ENCODE results near the gene KIF5B. TPM values are rescaled to one million over a fixed set of nuclear protein-coding genes. Genes with fewer than 3 reads are reported as not detected.

KIF5B gene
- total RNA-seq, 1 donor from 2014 or later: 78.1 TPM

GRCh38 chr10:32095116-32095733 lies 39.0 kb upstream of the KIF5B start:
- no peaks in the 10 kb centered on the region for H3K36me3 ChIP-seq
- no peak for DNase-seq (ENCODE audit: low spot score in 2 of 2)
- no peaks in the 10 kb centered on the region for H3K27me3 ChIP-seq
- H3K27ac ChIP-seq: no peak overlapping the region
- intact Hi-C loops (cut with DNase I): no loop called here
- no peak overlapping the region for H3K4me3 ChIP-seq
- no peak for TF ChIP-seq CTCF (IDR thresholded peaks at IDR 0.05)
- no peaks in the 10 kb centered on the region for H3K4me1 ChIP-seq
- H3K9me3 ChIP-seq: peaks cover 0 to 6% of the 10 kb centered on the region in 2 donors

- no peak for DNase-seq (ENCODE audit: low spot score in 2 of 2)
- TF ChIP-seq CTCF (IDR thresholded peaks at IDR 0.05): no peak
- peaks cover 0 to 4% of the 10 kb centered on the region in 2 donors for H3K9me3 ChIP-seq
- H3K4me1 ChIP-seq: no peaks in the 10 kb centered on the region
- H3K4me3 ChIP-seq: no peak overlapping the region
- no peaks in the 10 kb centered on the region for H3K27me3 ChIP-seq
- H3K27ac ChIP-seq: no peak overlapping the region
- H3K36me3 ChIP-seq: no peaks in the 10 kb centered on the region
- intact Hi-C loops (cut with DNase I): no loop called here
These were observed 37.4 kb upstream of the KIF5B start for GRCh38 chr10:32093650-32094049.

GRCh38 chr10:32091046-32091445 lies 34.8 kb upstream of the KIF5B start:
- intact Hi-C loops (cut with DNase I): no loop called here
- Histone ChIP-seq H3K9me3 (no peaks in the 10 kb centered on the region), H3K4me3 (no peak overlapping the region), H3K27ac (no peak overlapping the region), H3K4me1 (no peaks in the 10 kb centered on the region), H3K36me3 (no peaks in the 10 kb centered on the region), H3K27me3 (no peaks in the 10 kb centered on the region)
- no peak for DNase-seq (ENCODE audit: low spot score in 2 of 2)
- TF ChIP-seq CTCF (IDR thresholded peaks at IDR 0.05): no peak

- Histone ChIP-seq H3K27ac (no peak overlapping the region), H3K4me1 (no peaks in the 10 kb centered on the region), H3K4me3 (no peak overlapping the region), H3K9me3 (no peaks in the 10 kb centered on the region), H3K36me3 (no peaks in the 10 kb centered on the region), H3K27me3 (no peaks in the 10 kb centered on the region)
- no peak for TF ChIP-seq CTCF (IDR thresholded peaks at IDR 0.05)
- no peak for DNase-seq (ENCODE audit: low spot score in 2 of 2)
- intact Hi-C loops (cut with DNase I): no loop called here
These were observed 28.1 kb upstream of the KIF5B start for GRCh38 chr10:32084185-32084851.

GRCh38 chr10:32077896-32078485 lies 21.8 kb upstream of the KIF5B start:
- no peak overlapping the region for H3K4me3 ChIP-seq
- no peaks in the 10 kb centered on the region for H3K36me3 ChIP-seq
- H3K27me3 ChIP-seq: no peaks in the 10 kb centered on the region
- no peak for DNase-seq (ENCODE audit: low spot score in 2 of 2)
- no peak overlapping the region for H3K27ac ChIP-seq
- H3K9me3 ChIP-seq: no peaks in the 10 kb centered on the region
- TF ChIP-seq CTCF (IDR thresholded peaks at IDR 0.05): no peak
- H3K4me1 ChIP-seq: no peaks in the 10 kb centered on the region
- intact Hi-C loops (cut with DNase I): no loop called here

Measured in ascending aorta (tissue), 2 donors.